Lower leg skin (tissue), 3 donors: ENCODE data around the gene ZNF148.

Experiments used
- POLR2A ChIP-seq, 2 donors: fragments of 450-650 bp; IDR thresholded peaks; one replicate each; pipeline ENCODE4 v1.6.1; 2016 to 2017; ENCODE audit warnings: antibody characterized with exemption in 2 of 2, mild to moderate bottlenecking in 1 of 2, moderate library complexity in 1 of 2
- TF ChIP-seq, protein P1 (sequence below), 3 donors: fragments of 450-650 bp; IDR thresholded peaks; one replicate each; pipeline ENCODE4 v1.5.1; 2016; ENCODE audit warnings: antibody characterized with exemption in 3 of 3, mild to moderate bottlenecking in 3 of 3, moderate library complexity in 2 of 3

DNA sequence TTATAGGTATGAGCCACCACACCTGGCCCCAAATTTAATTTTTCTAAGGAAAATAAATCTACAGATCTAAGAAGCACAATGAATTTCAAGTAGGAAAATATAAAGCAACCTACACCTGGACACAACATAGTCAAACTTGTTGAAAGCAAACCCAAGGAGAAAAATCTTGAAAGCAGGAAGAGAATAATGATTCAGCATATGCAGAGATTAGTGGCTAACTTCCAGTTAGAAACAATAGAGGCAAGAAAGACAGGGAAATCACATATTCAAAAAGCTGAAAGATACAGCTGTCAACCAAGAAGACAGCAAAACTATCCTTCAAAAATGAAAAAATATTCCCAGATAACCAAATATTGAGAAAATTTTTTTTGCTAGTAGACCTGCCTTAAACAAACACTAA lies 49.4 kb downstream of the ZNF148 start:
- TF ChIP-seq, protein P1, sequence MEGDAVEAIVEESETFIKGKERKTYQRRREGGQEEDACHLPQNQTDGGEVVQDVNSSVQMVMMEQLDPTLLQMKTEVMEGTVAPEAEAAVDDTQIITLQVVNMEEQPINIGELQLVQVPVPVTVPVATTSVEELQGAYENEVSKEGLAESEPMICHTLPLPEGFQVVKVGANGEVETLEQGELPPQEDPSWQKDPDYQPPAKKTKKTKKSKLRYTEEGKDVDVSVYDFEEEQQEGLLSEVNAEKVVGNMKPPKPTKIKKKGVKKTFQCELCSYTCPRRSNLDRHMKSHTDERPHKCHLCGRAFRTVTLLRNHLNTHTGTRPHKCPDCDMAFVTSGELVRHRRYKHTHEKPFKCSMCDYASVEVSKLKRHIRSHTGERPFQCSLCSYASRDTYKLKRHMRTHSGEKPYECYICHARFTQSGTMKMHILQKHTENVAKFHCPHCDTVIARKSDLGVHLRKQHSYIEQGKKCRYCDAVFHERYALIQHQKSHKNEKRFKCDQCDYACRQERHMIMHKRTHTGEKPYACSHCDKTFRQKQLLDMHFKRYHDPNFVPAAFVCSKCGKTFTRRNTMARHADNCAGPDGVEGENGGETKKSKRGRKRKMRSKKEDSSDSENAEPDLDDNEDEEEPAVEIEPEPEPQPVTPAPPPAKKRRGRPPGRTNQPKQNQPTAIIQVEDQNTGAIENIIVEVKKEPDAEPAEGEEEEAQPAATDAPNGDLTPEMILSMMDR (IDR thresholded peaks at IDR 0.05): no peak
- no peak for TF ChIP-seq POLR2A (IDR thresholded peaks at IDR 0.05)
